SHP77 (cell line): ENCODE data around the gene RTP1.
"Not testable (repeated sequence)": the region's sequence is repeated elsewhere in the genome, so short reads cannot be mapped to it uniquely, and the experiment has no call there.

Source experiments
- DNase-seq, 2 experiments: peaks; one replicate each; lab custom pipeline; 2025; lab: John Stamatoyannopoulos, UW

RTP1 gene

DNA sequence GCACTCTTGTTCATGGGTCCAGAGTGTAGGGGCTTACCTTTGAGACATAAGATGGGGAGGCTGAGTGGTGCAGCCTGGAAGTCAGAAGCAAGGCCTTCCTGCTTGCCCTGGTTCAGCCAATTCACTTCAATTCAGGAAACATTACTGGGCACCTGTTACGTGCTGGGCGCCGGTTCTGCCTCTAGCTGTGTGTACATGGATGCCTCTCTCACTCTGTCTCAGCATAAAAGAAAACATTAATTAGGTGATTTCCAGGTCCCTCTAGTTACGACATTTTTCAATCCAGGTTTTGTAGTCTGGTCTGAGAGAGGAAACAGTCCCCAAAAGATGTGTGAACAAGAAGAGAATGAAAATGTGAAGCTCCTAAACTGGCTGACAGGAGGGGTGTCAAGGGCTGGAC lies 1.2 kb downstream of the RTP1 start:
- DNase-seq = no peak

DNA sequence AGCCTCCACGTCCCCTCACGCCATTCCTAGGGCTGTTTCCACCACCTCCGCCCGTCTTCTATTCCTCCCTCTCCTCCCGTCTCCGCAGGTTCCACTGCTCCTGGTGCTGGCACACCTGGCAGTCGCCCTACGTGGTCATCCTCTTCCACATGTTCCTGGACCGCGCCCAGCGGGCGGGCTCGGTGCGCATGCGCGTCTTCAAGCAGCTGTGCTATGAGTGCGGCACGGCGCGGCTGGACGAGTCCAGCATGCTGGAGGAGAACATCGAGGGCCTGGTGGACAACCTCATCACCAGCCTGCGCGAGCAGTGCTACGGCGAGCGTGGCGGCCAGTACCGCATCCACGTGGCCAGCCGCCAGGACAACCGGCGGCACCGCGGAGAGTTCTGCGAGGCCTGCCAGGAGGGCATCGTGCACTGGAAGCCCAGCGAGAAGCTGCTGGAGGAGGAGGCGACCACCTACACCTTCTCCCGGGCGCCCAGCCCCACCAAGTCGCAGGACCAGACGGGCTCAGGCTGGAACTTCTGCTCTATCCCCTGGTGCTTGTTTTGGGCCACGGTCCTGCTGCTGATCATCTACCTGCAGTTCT lies 2.3 kb downstream of the RTP1 start:
- not testable (repeated sequence) for DNase-seq

DNA sequence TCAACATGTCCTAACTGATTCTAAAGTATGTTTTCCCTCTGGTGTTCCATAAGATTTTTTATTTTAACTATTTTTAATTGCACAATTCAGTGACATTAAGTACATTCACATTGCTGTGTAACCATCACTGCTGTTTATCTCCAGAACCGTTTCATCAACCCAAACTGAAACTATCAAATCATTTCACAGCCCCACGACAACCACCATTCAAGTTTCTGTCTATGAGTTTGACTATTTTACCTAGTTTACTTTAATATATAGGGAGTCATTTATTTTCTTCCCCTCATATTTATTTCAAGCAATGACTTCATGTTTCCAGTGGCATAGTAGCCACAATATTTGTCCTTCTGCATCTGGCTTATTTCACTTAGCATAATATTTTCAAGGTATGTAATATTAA lies 8.4 kb downstream of the RTP1 start:
- no peak for DNase-seq

DNA sequence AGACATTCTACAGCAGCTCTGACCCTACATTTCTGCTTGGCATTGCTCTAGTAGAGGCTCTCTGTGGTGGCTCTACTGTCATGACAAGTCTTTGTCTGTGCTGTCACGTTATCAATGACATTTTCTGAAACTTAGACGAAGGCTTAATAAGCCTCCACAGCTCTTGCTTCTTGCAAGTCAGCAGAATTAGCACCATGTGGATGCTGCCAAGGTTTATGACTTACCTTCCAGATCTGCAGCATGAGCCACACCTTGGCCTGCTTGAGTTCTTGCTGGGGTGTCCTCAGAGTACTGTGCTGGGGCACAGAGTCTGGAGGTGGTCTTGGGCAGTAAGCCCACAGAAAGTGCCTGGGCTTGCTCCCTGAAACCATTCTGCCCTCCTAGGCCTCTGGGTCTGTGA lies 9.8 kb downstream of the RTP1 start:
- no peak for DNase-seq

DNA sequence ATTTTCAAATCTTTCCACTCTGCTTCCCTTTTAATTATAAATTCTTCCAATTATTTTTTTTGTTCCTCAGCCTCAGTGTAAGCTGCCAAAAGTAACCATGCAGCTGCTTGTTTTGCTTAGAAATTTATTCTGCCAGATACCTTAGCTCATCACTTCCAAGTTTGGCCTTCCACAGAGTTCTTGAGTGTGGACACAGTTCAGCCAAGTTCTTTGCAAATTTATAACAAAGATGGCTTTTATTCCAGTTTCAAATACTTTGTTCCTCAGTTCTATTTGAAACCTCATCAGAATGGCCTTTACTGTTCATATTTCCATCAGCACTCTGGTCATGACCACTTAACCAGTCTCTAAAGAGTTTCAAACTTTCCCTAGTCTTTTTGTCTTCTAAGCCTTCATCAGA lies 10.3 kb downstream of the RTP1 start:
- DNase-seq = no peak

DNA sequence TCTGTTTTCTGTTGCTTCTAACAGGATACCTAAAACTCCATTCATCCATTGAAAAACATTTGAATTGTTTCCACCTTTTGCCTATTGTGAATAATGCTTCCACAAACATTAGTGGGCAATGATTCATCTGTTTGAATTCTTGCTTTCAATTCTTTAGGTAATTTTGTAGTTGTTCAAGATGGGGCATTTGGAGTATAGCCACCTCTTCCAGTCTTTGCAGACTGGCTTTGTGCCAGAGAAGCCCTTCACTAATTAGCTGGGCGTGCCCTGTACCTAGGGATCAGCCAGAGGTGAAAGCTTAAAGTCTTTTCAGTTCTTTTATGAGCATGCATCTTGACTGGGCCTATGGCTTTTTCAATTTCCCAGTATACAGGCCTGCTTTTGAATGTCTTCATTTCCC lies 10.9 kb downstream of the RTP1 start:
- no peak for DNase-seq

DNA sequence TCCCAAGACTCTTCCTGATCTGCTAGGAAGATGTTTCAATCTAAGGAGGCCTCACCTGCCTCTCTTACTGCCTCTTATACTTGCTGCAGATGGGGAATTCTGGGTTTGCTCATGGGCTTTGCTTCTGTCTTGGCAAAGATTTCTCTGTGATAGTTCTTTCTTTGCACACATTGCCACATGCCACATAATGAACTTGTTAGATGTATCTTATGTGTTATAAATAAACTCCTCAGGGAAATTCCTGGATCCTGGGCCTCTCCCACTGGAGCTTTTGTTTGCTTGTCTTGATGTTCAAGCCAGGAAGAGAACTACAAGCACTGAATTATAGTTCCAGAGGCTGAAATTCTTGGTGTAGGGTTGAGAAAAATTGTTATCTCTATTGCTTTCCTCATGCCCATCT lies 12.2 kb downstream of the RTP1 start:
- no peak for DNase-seq

DNA sequence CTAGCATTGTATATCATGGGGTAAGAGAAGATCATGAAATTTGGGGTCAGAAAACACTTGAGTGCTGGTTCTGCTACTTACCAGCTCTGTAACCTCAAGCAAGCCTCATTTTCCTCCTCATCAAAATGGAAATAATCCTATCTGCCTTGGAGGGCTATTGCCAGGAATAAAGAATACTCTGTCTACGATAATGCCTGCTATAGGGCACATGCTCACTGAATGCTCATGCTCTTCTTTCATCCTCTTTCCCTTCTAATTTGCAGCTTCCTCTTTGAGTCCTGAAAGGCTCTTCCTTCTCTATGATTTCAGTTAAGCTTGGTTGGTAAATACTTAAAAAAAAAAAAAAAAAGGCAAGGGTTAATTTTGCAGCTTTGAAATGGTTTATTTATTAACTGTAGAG lies 12.8 kb downstream of the RTP1 start:
- DNase-seq = no peak

DNA sequence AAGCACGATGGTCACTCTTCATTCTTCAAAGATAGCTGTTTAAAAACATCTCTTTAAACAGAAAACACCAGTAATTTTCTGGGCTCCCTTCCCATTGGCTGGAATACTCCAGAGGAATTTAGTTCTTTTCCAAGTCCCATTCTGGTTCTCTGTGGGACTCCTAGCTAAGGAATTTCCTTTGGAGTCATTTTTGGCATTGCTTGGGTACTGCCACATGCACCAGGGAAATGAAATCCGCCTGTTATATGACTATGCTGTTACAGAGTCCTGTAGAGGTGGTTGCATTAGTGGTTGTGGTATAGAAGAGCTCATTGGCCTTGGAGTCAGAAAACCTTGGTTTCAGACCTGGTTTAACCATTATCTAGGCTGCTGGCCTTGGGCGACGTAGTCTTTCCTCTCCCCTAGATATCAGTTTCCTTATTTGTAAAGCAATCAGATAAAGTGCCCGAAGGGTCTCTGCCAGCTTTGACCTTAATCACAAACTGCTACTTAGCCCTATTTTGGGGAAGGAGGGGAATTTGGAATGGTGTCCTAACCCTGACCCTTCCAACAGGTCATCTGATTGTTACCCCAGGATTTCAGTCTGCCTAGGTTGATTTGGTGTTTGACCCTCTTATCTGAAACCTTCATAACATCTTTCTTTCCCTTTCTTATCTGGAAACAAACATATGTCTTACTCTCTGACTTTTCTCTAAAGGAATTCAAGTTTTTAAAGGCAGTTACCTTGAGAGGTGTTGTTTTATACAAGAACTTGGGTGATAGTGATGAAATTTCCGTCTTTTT lies 13.4 kb downstream of the RTP1 start:
- DNase-seq = no peak

DNA sequence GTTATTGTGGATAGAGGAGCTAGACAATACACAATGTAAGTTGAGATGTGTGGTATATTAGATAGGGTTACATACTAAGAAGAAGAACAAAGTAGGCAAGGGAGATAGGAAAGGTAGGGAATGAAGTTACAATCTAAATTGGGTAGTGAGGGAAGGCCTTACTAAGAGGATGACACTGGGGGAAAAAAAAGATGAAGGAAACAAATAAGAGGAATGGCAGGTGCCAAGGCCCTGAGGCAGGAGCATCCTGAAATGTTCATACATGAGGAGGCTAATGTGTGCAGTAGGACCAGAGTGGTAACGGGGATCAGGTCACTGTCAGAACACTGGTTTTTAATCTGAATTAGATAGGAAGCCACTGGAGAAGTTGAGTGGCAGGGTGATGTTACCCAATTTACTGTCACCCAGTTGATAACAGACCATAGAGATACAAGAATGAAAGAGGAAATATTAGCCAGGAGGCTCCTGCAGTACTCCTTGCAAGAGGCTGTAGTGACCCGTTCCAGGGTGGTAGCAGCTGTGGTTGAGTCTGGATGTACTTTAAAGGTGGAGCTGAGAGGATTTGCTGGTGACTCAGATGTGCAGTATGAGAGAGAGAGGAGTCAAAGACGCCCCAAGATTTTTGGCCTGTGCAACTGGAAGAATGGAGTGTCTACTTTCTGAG lies 14.4 kb downstream of the RTP1 start:
- no peak for DNase-seq

DNA sequence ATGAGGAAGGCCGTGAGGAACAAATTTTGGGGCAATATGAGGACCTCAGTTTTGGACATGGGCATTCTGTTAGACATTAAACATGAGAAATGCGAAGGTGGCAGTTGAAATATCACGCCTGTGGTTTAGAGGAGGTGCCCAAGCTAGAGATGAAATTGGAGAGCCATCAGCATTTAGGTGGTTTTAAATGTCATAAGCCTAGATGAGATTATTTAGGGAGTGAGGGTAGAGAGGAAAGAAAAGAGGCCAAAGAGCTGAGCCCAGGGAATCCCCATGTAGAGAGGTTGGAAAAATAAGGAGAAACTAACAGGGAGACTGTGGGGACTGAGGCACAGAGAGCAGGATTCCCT lies 14.9 kb downstream of the RTP1 start:
- no peak for DNase-seq

DNA sequence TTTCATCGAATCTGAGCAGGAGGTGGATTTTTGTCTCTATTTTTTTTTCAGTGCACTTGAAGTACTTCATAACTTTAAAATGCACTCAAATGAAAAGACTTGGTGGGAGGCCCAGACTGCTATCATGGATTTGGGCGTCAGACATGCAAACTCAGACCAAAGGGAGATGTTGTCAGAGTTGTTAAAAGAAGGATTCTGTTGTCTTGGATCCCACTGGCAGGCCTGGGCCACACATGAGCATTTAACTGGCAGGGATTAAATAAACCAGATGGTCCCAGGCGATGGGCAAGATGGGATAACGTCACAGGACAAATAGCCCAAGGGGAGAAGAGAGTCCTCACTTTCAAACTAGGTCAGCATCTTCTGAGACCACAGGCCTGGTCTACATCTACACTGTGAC lies 15.4 kb downstream of the RTP1 start:
- DNase-seq = no peak

DNA sequence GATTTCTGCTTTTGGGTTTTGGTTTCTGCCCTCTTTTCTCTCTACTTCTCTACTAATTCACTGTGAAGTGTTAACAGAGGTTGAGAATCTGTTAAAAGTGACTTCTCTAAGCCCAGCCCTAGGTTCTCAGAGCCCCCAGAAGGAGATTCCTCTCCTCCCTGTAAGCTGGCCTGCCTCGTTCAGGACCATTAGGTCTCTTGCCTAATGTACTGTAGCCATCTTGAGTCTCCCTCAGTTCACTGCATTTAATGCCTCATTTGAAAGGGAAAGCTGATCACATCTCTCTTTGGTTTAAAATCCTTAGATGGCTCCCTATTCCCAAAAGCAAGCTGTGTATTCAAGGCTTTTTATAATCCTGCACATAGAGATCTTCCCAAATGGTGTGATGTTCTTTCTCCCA lies 16.3 kb downstream of the RTP1 start:
- no peak for DNase-seq

DNA sequence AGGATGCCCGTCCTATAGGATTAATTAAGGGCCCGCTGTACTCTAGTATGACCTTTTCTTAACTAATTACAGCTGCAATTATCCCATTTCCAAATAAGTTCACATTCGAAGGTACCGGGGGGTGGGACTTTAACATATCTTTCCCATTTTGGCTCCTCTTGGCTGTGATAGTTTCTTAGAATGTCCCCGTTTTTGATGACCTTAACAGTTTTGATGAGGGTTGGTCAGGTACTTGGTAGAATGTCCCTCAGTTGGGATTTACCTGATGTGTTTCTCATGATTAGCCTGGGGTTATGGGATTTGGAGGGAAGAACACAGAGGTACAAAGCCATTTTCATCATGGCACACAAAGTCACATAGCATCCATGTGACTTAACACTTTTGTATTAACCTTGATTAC lies 18.2 kb downstream of the RTP1 start:
- DNase-seq = no peak

DNA sequence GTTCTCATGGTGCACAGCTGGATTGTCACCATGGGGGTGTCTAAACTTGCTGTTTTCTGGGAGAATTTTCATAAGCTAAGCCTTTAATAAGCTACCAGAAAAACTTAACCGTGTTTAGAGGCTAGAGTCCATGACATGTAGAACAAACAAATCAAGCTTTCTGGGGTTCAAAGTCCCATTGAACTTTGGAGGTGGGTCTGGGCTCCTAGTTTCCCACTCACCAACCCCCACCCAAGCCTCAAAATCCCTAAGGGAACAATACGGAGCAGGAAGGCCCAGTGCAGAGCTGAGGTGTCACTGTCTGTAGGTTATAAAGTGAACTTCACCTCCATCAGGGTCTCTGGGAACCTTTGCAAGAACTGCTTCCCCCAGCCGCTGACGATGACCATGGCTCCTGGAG lies 25.5 kb downstream of the RTP1 start:
- no peak for DNase-seq

DNA sequence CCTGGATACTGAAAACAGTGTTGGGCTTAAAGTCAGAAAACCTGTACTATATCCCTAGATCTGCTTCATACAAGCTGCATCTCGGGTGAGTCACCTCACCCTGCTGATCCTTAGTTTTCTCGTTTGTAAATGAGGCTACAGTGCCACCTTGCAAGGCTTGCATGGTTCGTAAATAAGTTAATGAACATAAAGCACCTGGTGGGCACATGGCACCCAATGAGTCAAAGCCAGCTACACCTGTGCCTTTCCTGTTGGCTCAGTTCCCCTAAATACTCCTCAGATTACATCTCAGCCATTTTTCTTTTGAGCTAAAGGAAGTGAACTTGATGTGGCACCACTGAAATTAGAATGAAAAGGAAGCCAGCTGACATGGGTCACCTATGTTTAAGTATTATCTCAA lies 26.5 kb downstream of the RTP1 start:
- no peak for DNase-seq

DNA sequence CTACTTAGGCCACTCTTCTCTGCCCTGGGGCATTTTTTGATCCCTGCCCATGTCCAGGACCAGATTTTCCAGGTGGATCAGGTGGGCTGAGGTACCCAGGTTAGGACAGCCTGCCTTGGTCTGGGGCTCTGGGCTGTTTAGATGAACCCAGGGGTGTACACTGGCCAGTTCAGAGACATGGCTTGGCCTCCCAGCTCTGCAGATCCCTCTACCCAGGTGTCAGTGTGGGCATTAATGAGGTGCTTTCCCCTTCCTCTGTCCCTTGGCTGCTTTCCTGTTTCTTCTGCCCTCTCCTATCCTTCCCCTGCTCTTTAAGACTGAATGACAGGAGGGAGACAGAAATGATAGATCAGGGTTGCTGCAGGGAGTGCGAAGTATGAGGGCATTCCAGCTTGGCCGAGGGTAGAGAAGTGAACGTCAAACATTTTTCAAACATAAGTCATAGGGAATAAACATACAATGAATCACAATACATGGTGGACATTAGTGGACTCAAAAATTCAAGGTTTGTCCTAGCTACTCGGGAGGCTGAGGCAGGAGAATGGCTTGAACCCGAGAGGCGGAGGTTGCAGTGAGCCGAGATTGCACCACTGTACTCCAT lies 30.5 kb downstream of the RTP1 start:
- no peak for DNase-seq

DNA sequence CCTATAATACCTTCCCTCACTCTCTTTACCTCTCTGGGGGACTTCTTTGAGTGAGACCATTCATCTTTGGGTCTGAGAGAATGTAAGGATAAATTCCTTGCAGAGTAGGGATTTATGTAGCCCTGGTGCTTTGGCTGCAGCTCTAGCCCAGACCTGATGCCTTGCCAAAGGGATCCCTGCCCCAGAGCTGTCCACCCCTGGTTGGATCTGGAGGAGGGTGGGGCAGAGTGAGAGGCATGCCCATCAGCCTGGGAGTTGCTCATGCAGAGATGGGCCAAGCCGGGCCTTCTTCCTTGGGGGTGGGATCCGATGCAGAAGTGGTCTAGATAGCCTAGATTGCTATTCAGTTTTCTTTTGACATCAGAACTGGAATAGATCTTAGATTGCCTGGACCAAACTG lies 31.5 kb downstream of the RTP1 start:
- DNase-seq = no peak

DNA sequence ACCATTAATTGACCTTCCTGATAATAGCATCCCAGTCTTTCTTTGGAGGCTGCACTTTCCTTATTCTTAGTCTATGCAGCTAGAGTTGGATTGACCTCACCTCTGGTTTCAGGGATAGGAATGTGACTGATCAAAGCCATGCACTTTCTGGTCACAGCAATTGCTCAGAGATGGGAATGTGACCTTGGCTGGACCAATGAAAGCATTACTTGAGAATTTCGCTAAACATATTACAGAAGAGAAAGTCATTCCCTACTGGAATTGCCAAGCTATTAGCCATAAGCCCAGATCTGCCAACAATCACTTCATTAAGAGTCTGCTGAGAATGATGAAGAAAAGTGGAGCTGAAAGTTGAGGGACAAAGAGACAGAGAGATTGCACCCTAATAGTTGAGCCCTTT lies 32.7 kb downstream of the RTP1 start:
- no peak for DNase-seq

DNA sequence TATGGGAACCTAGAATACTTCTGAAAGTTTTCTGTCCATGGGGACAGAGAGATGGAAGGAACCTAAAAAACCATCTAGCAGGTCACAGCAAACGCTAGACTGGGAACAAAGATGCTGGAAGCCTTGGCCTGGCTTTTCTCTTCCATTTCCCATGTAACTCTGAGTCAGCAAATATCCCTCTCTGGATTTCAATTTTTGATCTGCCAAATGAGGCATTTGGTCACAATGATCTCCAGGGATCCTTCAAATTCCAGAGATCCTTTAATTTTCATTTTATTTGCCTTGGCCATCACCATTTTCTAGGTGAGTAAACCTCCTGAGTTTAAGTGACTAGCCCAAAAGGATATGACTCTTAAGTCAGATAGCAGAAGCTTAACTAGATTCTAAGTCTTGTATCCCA lies 39.7 kb downstream of the RTP1 start:
- DNase-seq = no peak

DNA sequence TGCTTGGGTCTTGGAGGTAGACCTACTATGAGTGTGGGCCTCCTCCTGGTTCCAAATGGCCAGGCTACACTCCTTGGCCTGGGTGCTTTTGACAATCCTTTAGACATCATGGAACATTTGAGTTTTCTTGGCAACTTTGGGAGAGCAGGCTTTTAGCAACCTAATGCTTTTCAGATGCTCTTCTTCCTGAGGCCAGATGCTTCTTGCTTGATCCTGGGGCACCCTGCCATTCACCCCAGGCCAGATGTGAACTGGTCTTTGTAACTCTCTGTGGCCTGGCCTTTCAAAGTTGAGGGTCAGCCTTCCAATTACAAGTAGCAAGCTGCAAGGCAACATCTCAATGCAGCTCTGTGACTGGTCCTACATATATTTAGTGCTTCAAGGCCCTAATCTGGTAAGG lies 40.5 kb downstream of the RTP1 start:
- DNase-seq = no peak

DNA sequence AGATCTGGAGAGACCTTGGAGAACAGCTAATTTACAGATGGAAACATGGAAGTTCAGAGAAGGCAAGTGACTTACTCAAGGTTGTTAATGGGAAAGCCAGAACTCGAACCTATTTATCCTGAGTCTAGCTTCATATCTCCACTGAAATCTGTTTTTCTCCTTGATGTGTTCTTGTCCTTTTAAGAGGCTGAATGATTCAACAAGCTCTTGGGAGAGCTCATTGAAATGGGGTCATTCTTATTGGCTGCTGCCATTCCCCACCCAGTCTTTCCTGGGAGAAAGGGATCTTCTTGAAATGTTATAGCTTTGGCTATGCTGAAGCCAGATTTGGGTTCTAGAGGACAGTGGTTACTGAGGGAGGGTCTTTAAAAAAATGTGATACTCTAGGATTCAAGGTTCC lies 41.0 kb downstream of the RTP1 start:
- no peak for DNase-seq

DNA sequence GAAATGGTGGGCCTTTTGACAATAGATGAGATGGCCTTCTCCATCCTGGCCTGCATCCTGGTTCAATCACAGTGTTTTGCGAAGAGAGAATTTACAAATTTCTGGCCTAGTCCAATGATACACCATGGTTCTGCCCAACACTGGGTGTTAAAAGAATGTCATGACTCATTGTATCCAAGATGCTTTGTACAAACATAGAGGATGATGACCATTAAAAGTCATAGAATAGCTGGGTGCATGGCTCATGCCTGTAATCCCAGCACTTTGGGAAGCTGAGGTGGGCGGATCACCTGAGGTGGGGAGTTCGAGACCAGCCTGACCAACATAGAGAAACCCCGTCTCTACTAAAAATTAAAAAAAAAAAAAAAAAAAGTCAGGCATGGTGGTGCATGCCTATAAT lies 41.5 kb downstream of the RTP1 start:
- DNase-seq = not testable (repeated sequence)
